Glomerular visceral epithelial cell (primary cell): ENCODE measurements around the gene PLCD1.

Experiments used
- DNase-seq: peaks from one replicate; pipeline ENCODE4 v3.0.0-alpha.2; 2016; ENCODE audit errors: extremely low spot score

Gene PLCD1

GRCh38 chr3:38016847-38017444 is 12.5 kb downstream of the PLCD1 start:
- DNase-seq: no peak

- DNase-seq: no peak
Observed at GRCh38 chr3:38016410-38016809, 13.0 kb downstream of the PLCD1 start.

- DNase-seq: no peak
Observed at GRCh38 chr3:38015984-38016383, 13.5 kb downstream of the PLCD1 start.

DNA sequence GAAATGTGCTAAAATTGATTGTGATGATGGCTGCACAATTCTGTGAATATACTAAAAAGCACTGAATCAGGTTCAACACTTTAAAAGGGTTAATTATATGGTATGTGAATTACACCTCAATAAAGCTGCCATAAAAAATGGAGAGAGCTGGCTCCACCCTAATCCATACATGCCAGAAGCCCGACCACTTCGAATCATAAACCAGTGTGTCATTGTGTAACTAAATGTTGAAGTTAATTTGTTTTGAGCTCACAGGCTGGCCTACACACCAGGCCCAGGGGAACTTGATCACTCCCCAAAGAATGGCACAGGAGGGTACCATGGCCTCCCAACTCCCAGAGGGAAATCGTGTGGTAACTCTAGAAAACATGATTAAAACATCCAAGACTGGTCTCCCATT is 14.0 kb downstream of the PLCD1 start:
- DNase-seq: no peak

- DNase-seq: no peak
Observed at GRCh38 chr3:38011111-38011510, 18.3 kb downstream of the PLCD1 start.

GRCh38 chr3:38009807-38010591 is 19.4 kb downstream of the PLCD1 start:
- no peak for DNase-seq

DNA sequence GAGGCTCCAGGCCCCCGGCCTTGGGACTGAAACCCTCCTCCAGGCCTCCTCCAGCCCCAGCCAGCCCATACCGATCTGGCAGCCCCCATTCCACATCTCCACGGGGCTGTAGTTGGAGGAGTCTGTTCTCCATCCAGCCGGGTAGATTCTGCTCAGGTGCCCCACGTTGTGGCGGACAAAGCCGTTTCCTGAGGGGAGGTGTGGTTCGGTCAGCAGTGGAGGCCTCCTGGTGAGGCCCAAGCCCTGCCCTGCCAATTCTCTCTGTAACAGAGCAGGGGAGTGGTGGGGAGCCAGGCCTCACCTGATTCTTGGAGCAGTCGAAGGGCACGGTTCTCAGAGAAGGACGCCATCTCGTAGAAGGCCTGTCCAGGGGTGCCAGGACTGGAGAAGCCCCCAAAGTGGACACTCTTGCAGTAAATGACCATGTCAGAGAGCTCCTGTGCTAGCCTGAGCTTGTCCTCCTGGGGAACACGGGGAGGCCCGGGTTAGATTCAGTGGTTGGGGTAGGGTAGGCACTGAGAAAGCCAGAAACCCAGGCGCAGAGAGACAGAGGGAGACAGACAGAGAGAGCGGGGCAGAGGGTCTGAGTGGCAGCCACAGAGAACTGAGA is 20.4 kb downstream of the PLCD1 start:
- DNase-seq: no peak

- no peak for DNase-seq
Observed at GRCh38 chr3:38008191-38008701, 21.2 kb downstream of the PLCD1 start.

DNA sequence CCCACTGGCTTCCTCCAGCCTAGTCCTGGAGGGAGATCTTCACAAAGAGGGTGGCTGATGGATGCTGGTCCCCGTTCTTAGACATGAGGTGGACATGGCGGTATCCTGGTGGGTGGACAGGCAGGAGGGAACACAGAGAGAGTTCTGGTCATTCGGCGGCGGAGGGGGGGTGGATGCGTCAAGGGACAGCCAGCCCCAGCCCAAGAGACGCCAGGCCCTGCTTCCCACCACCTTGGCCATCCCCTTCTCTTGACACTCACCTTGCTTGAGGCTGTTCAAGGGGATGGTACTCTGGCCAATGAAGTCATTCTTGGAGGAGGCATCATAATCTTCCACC is 21.7 kb downstream of the PLCD1 start:
- DNase-seq: no peak

- DNase-seq: no peak
Observed at GRCh38 chr3:38006445-38006995, 22.9 kb downstream of the PLCD1 start.

DNA sequence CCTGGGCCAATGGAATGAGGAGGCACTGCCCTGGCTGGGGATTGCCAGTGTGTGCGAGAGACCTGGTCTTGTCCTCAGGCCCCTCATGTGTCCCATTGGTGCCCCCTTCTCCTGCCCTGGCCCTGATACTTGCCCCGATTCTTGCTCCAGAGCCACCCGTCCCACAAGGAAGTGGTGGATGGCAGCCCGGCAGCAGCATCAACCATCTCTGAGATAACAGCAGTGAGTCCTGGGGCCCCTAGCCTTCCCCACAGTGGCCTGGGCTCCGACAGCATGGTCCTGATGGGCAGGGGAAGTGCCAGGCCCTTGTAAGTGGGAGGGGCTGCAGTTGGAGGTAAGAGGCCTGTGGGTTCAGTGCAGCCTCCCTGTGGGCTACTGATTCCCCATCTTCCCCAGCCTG is 23.4 kb downstream of the PLCD1 start:
- no peak for DNase-seq

DNA sequence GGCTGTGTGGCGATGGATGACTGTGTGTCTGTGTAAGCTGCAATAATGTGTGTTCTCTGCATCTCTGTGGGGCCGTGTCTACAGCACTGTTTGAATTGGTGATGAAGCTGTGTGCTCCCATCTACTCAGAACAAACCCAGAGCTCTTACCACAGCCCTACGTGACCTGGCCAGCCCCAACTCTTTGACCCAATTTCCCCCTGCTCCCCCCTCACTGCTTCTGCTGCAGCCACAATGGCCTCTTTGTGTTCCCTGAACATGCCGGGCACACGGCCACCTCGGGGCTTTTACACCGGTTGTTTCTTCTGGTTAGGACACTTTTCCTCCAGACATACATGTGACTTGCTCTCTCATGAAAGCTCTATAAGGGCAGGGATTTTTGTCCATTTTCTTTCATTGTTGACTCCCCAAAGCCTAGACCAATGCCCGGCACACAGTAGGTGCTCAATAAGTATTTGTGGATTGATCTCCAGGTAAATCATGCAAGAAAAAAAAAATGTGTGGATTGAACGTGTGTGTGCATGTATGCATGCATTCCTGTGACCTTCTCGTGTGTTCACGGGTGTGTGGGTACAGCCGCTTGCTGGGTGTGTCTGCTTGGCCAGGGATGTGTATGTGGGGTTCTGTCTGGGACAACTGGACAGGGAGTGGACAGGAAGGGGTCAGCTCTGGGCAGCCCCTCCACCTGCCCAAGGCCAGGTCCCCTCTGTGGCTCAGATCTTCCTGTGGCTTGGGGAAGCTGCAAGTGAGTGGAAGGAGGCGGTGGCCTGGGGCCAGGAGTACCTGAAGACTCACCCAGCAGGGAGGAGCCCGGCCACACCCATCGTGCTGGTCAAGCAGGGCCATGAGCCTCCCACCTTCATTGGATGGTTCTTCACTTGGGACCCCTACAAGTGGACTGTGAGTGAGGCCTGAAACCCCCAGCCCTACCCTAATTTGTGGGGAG is 24.1 kb downstream of the PLCD1 start:
- DNase-seq: no peak

DNA sequence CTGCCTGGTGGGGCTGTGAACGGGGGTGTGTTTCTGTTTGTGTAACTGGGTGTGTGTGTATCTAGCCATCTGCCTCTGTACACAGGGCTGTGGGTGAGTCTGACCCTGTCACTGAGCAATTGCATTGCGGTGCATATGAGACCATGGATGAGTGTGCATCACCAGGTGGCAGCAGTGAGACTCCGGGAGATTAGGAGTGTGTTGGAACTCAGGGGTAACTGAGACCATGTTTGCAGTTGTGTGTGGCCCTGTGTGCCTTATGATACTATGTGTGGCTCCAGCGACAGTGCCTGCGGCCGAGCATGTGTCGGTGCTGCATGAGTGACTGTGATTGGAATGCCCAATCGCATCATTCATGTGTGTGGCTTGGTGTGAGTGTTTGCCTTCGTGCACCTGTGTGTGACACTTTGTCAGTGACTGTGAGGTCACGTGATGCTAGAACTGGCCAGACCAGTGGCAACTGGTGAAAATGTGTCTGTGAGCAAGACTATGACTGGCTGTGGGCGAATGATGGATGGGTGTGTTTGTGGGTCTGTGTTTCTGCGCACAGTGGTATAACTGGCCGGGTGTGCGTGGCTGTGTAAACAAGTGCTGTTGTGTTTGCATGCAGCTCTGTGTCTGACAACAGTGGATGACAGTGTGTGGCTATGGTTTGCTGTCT is 24.9 kb downstream of the PLCD1 start:
- DNase-seq: peak; percentile 58

GRCh38 chr3:38003817-38004414 is 25.5 kb downstream of the PLCD1 start:
- DNase-seq: no peak

DNA sequence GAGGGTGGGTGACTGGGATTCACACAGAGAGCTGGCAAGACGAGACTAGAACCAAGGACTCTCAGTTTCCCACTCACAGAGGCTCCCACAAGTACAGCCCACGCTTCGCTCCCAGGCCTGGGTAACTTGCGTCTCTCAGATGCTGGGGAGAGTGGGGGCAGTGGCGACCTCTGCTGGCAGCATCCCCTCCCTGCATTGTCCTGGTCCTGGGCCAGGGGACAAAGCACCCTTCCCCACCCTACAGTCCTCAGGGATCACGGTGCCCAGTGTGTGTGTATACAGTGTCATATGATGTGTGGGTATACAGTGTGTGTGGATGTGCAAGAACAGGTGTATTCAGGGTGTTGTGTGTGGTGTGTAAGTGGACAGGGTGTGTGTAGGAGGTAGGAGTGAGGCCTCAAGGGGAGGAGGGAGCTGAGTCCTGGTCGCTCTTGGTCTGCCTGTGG is 26.0 kb downstream of the PLCD1 start:
- DNase-seq: peak; percentile 26

GRCh38 chr3:38002940-38003339 is 26.5 kb downstream of the PLCD1 start:
- no peak for DNase-seq

DNA sequence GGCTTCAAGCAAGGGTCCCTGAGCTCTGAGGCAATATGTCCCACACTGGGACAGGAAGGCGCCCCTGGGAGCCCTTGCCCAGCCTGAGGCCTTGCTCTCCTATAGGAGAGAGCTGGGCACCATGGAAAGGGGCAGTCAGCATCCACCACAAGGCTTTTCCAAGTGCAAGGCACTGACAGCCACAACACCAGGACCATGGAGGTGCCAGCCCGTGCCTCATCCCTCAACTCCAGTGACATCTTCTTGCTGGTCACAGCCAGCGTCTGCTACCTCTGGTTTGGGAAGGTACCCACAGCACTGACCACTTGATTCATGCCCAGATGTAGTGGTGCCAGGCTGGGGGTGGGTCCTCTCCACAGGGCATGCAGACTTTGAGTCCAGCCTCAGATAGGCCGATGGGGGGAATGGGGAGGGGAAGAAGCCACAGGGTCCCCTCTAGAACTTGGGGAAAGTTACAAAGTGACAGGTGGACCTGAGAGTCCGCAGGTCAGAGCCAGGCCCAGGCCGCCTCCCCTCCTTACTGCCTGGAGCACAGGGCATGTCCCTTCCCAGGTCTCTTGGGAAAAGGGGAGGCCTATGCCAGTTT is 27.1 kb downstream of the PLCD1 start:
- DNase-seq: no peak

DNA sequence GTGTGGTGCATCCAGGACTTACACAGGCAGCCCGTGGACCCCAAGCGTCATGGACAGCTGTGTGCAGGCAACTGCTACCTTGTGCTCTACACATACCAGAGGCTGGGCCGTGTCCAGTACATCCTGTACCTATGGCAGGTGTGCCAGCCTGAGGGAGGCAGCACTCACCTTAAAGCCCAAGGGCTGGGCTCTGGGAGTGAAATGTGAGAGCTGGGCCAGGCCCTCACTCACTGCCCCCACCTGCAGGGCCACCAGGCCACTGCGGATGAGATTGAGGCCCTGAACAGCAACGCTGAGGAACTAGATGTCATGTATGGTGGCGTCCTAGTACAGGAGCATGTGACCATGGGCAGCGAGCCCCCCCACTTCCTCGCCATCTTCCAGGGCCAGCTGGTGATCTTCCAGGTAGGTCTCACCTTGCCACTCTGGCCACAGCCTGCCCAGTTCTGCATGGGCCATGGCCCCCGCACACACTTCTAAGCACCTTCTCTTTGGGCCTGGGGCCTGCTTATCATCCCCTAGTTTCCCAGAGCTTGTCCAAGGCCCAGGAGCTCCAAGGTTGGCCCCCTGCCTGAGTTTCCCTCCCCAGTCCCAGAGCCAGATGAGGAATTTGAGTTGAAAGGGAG is 27.9 kb downstream of the PLCD1 start:
- DNase-seq: no peak

GRCh38 chr3:38000965-38001455 is 28.4 kb downstream of the PLCD1 start:
- no peak for DNase-seq
